HG03520 (cell line): ENCODE data around the gene HDAC6.
"Not testable (repeated sequence)": the region's sequence is repeated elsewhere in the genome, so short reads cannot be mapped to it uniquely, and the experiment has no call there.

Experiments used
- ATAC-seq: cut with Tn5 transposase; IDR thresholded peaks from one replicate; pipeline ENCODE4 v1.9.1; 2021; ENCODE audit warnings: mild to moderate bottlenecking, moderate library complexity; ENCODE audit not compliant: unreplicated experiment

HDAC6 gene

GRCh38 chrX:48823053-48823452 is 21.2 kb downstream of the HDAC6 start:
- ATAC-seq = no peak

DNA sequence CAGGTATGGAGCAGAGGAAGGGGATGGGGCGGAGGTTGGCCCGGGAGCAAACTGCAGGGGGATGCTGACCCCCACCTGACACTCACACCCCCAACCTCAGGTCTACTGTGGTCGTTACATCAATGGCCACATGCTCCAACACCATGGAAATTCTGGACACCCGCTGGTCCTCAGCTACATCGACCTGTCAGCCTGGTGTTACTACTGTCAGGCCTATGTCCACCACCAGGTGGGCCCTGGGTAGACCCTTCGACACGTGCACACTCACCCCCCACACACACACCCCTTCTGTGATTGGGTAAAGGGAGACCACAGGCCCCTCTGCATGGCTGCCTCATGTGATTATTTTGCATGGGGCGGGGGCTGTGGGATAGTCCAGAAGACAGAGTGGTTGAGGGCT is 22.2 kb downstream of the HDAC6 start:
- no peak for ATAC-seq

- ATAC-seq = no peak
These were observed 24.4 kb downstream of the HDAC6 start, which contains the start of gene ERAS for GRCh38 chrX:48826135-48826875. Gene ERAS, plus strand, starts transcription at chrX:48826513. Its CDS starts 2,611 bp downstream, at chrX:48829124.

- no peak for ATAC-seq
These were observed 25.2 kb downstream of the HDAC6 start for GRCh38 chrX:48826876-48827653.

- no peak for ATAC-seq
These were observed 25.7 kb downstream of the HDAC6 start for GRCh38 chrX:48827654-48827968.

GRCh38 chrX:48829016-48829735 is 27.3 kb downstream of the HDAC6 start:
- no peak for ATAC-seq

DNA sequence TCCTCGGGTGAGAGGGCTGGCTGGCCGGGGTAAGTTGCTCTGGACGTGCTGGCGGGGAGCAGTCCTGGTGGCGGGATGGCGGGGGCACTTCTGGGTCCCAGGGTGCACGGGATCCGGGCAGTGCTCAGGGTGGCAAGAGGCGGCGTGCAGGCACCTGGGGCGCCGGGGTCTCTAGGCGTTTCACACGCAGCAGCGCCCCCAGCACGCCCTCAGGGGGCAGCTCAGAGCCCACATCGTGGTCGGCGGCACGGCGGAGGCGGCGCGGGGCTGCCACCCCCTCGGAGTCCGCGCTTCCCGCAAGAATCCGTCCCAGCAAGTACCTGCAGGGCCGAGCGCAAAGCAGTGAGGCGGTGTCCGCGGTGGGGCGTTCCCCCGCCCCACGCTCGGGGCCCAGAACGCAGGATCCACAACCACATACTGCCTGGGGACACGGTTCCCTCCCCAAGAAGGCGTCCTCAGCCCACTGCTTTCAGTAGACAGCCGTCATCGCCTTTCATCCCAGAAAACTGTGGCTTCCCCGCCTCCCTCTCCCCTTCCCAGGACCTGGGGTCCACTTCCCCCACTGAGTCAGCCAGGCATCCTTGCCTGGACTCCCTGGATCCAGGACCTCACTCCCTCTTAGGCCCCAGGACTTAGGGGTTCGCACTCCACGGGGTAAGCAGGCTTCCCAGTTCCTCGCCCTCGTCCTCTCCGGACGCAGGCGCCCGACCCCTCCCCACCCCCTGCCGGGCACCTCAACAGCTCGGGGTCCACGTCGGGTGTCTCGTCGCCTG is 29.5 kb downstream of the HDAC6 start:
- no peak for ATAC-seq

DNA sequence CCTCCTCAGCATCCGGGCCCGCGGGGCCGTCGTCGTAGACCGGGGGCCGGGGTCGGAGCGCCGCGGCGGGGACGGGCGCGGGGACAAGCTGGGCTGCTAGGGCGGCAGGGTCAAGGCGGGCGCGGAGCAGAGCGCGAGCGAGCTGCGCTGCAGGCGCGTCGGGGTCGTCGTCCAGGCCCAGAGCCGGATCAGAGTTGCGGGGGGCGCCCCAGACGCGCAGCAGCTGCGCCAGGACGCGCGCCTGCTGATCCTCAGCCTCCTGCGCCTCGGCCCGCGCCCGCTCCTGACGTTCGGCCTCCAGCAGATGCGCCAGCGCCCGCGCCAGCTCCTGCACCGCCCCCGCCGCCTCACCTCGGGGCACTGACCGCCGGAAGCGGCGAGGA is 30.0 kb downstream of the HDAC6 start:
- ATAC-seq = no peak

- no peak for ATAC-seq
These were observed 31.8 kb downstream of the HDAC6 start for GRCh38 chrX:48833542-48834138.

DNA sequence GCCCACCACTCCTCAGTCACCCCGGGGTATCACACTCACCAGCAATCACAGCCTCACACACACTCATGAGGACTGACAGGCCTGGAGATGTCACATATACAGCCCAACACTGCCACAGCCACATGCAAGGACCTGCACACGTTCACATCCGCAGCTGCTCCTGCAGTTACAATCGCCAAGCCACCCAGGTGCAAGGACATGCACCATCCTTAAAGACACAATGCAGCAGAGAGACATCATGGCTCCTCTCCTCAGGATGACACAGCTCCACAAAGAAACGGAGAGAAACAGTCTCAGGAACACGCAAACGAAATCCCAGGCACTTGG is 32.5 kb downstream of the HDAC6 start:
- ATAC-seq = no peak

- ATAC-seq = no peak
These were observed 33.9 kb downstream of the HDAC6 start, which contains the start of gene PCSK1N for GRCh38 chrX:48835524-48836329. Gene PCSK1N, minus strand, starts transcription at chrX:48835610. Its CDS starts 78 bp downstream, at chrX:48835532.

DNA sequence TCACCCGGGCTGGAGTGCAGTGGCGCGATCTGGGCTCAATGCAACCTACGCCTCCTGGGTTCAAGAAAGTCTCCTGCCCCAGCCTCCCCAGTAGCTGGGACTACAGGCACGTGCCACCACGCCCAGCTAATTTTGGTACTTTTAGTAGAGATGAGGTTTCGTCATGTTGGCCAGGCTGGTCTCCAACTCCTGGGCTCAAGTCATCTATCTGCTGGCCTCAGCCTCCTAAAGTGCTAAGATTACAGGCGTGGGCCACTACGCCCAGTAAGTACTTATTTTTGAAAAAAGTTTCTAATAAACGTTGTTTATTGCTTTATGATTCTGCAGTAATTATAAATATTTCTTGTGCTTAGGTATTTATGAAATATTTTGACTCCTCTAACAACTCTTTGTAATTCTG is 37.8 kb downstream of the HDAC6 start:
- ATAC-seq = no peak

GRCh38 chrX:48848847-48849246 is 47.0 kb downstream of the HDAC6 start:
- ATAC-seq = no peak

DNA sequence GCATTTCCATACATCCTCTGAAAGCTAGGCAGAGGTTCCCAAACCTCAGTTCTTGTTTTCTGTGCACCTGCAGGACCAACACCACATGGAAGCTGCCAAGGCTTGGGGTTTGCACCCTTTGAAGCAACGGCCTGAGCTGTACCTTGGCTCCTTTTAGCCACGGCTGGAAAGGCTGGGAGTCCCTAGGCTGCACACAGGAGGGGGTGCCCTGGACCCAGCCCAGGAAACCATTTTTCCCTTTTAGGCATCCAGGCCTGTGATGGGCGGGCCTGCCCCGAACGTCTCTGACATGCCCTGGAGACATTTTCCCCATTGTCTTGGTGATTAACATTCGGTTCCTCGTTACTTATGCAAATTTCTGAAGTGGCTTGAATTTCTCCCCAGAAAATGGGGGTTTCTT is 51.0 kb downstream of the HDAC6 start:
- no peak for ATAC-seq

- ATAC-seq = not testable (repeated sequence)
These were observed 51.6 kb downstream of the HDAC6 start for GRCh38 chrX:48853494-48853893.

GRCh38 chrX:48854121-48854804 is 52.4 kb downstream of the HDAC6 start:
- not testable (repeated sequence) for ATAC-seq

- ATAC-seq = no peak
These were observed 53.0 kb downstream of the HDAC6 start for GRCh38 chrX:48854898-48855297.

DNA sequence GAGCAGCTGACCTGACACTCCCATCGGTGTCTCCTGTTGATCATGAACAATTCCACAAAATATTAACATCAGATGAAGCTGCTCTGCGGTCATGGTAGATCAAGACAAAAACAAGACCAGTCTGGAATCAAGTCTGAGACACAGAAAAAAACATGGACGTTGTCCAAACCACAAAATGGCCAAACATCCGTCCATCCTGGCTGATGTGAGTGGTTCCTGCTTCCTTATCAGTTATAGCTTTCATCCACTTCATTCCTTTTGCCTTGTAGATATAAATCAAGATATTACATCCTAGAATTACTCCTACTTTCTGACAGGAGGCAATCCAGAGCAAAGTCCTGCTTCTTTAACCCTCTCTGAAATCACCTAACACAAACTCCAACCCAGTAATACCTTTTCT is 62.3 kb downstream of the HDAC6 start:
- no peak for ATAC-seq

DNA sequence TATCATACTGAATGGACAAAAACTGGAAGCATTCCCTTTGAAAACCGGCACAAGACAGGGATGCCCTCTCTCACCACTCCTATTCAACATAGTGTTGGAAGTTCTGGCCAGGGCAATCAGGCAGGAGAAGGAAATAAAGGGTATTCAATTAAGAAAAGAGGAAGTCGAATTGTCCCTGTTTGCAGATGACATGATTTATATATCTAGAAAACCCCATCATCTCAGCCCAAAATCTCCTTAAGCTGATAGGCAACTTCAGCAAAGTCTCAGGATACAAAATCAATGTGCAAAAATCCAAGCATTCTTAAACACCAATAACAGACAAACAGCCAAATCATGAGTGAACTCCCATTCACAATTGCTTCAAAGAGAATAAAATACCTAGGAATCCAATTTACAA is 70.2 kb downstream of the HDAC6 start:
- not testable (repeated sequence) for ATAC-seq
